GM18508 (cell line): ENCODE results near the gene ZSWIM8.
"Not testable (repeated sequence)": the region's sequence is repeated elsewhere in the genome, so short reads cannot be mapped to it uniquely, and the experiment has no call there.

ENCODE experiments used
- ATAC-seq: cut with Tn5 transposase; IDR thresholded peaks from one replicate; pipeline ENCODE4 v1.9.1; 2021; ENCODE audit warnings: moderate number of reproducible peaks; ENCODE audit not compliant: insufficient read depth, unreplicated experiment

Gene ZSWIM8

GRCh38 chr10:73791871-73792400 lies 6.5 kb downstream of the ZSWIM8 start:
- no peak for ATAC-seq

GRCh38 chr10:73793456-73793855 lies 8.1 kb downstream of the ZSWIM8 start:
- no peak for ATAC-seq

- not testable (repeated sequence) for ATAC-seq
Measured at GRCh38 chr10:73795491-73795890, 10.1 kb downstream of the ZSWIM8 start.

GRCh38 chr10:73796035-73796434 lies 10.6 kb downstream of the ZSWIM8 start:
- not testable (repeated sequence) for ATAC-seq

GRCh38 chr10:73796766-73797165 lies 11.4 kb downstream of the ZSWIM8 start:
- no peak for ATAC-seq

- no peak for ATAC-seq
Measured at GRCh38 chr10:73797324-73798025, 12.1 kb downstream of the ZSWIM8 start.

- ATAC-seq = no peak
Measured at GRCh38 chr10:73798087-73798486, 12.7 kb downstream of the ZSWIM8 start.

- ATAC-seq = no peak
Measured at GRCh38 chr10:73798927-73799560, 13.6 kb downstream of the ZSWIM8 start.

- ATAC-seq = no peak
Measured at GRCh38 chr10:73799899-73800559, 14.6 kb downstream of the ZSWIM8 start.

- no peak for ATAC-seq
Measured at GRCh38 chr10:73800560-73801252, 15.3 kb downstream of the ZSWIM8 start.

GRCh38 chr10:73801253-73801590 lies 15.8 kb downstream of the ZSWIM8 start:
- no peak for ATAC-seq

- no peak for ATAC-seq
Measured at GRCh38 chr10:73802276-73802991, 17.0 kb downstream of the ZSWIM8 start.

- no peak for ATAC-seq
Measured at GRCh38 chr10:73803680-73804286, 18.4 kb downstream of the ZSWIM8 start.

- no peak for ATAC-seq
Measured at GRCh38 chr10:73806176-73806950, 21.0 kb downstream of the ZSWIM8 start.

GRCh38 chr10:73807471-73807870 lies 22.1 kb downstream of the ZSWIM8 start:
- no peak for ATAC-seq

GRCh38 chr10:73808021-73808815 lies 22.8 kb downstream of the ZSWIM8 start:
- no peak for ATAC-seq

GRCh38 chr10:73809061-73809818 lies 23.8 kb downstream of the ZSWIM8 start:
- no peak for ATAC-seq

- no peak for ATAC-seq
Measured at GRCh38 chr10:73810358-73810734, 24.9 kb downstream of the ZSWIM8 start.
